ENCODE results near the gene DOHH.

DOHH gene

GRCh38 chr19:3521104-3521445 lies 20.6 kb upstream of the DOHH start:
- no peak for TF ChIP-seq ZNF184 (tag by site-specific recombination; IDR thresholded peaks at IDR 0.05)
- peak; percentile 3; the same call in 1 of the 2 replicates for TF ChIP-seq SCRT2 (tag by site-specific recombination; IDR thresholded peaks at IDR 0.05)
- no peak for TF ChIP-seq KLF9 (tag by site-specific recombination; IDR thresholded peaks at IDR 0.05; ENCODE audit: low read depth)
- no peak for TF ChIP-seq ZNF37A (tag by site-specific recombination; IDR thresholded peaks at IDR 0.05)
- TF ChIP-seq ZNF140 (tag by site-specific recombination; IDR thresholded peaks at IDR 0.05): no peak
- POLR2A ChIA-PET: no interaction called here
- peaks cover 4% of the 10 kb centered on the region; the same call in 1 of the 2 replicates for H3K4me1 ChIP-seq (ENCODE audit: control insufficient read depth, insufficient read depth, low read length)

GRCh38 chr19:3520166-3521103 lies 20.0 kb upstream of the DOHH start:
- H3K27ac ChIP-seq (ENCODE audit: extremely low read depth, low read depth, low read length): no peak overlapping the region
- ChIA-PET CTCF (interaction anchor here (0.6 kb wide), 1 partner anchor 24 kb away, joined by 3 read pairs; no protein-coding TSS in a partner anchor), POLR2A (no interaction called here)
- peaks cover 5 to 80% of the 10 kb centered on the region in 2 experiments; a peak in 1 of 3 replicates for H3K36me3 ChIP-seq (ENCODE audit: control insufficient read depth in 2 of 2, insufficient read depth in 1 of 2, low read length in 2 of 2)
- TF ChIP-seq AEBP2 (tag by site-specific recombination; IDR thresholded peaks at IDR 0.05; ENCODE audit: borderline replicate concordance) (no peak), SCRT1 (tag by site-specific recombination; IDR thresholded peaks at IDR 0.05; ENCODE audit: borderline replicate concordance) (peak; percentile 85), ZNF423 (tag by site-specific recombination; IDR thresholded peaks at IDR 0.05) (no peak), ZNF239 (tag by site-specific recombination; IDR thresholded peaks at IDR 0.05) (no peak), SCRT2 (tag by site-specific recombination; IDR thresholded peaks at IDR 0.05) (peak; percentile 96)
- H3K4me1 ChIP-seq (ENCODE audit: control insufficient read depth, insufficient read depth, low read length): peaks cover 4% of the 10 kb centered on the region; the same call in 1 of the 2 replicates
- no peak overlapping the region for H3K4me3 ChIP-seq (ENCODE audit: low read depth, low read length)
- no peaks in the 10 kb centered on the region for H3K9me3 ChIP-seq (ENCODE audit: control insufficient read depth, insufficient read depth, low read depth, low read length)

More at GRCh38 chr19:3521104-3521445, 20.6 kb upstream of the DOHH start:
- Histone ChIP-seq H3K27ac (ENCODE audit: extremely low read depth, low read depth, low read length) (no peak overlapping the region), H3K9me3 (ENCODE audit: control insufficient read depth, insufficient read depth, low read depth, low read length) (no peaks in the 10 kb centered on the region), H3K4me3 (ENCODE audit: low read depth, low read length) (no peak overlapping the region), H3K36me3 (ENCODE audit: control insufficient read depth in 2 of 2, insufficient read depth in 1 of 2, low read length in 2 of 2) (peaks cover 5 to 82% of the 10 kb centered on the region in 2 experiments; a peak in 1 of 3 replicates)
- CTCF ChIA-PET: interaction anchor here (0.6 to 1.2 kb wide), 4 partner anchors 23 to 234 kb away, joined by 3 to 4 read pairs (median 3); no protein-coding TSS in a partner anchor

- Histone ChIP-seq H3K36me3 (ENCODE audit: control insufficient read depth in 2 of 2, insufficient read depth in 1 of 2, low read length in 2 of 2) (peaks cover 5 to 73% of the 10 kb centered on the region in 2 experiments; a peak in 1 of 3 replicates), H3K4me3 (ENCODE audit: low read depth, low read length) (no peak overlapping the region), H3K27ac (ENCODE audit: extremely low read depth, low read depth, low read length) (no peak overlapping the region), H3K4me1 (ENCODE audit: control insufficient read depth, insufficient read depth, low read length) (peaks cover 4% of the 10 kb centered on the region; the same call in 1 of the 2 replicates), H3K9me3 (ENCODE audit: control insufficient read depth, insufficient read depth, low read depth, low read length) (no peaks in the 10 kb centered on the region)
- CTCF ChIA-PET: interaction anchor here (0.6 kb wide), 1 partner anchor 56 kb away, joined by 3 read pairs; no protein-coding TSS in a partner anchor
- POLR2A ChIA-PET: no interaction called here
- TF ChIP-seq AEBP2 (tag by site-specific recombination; IDR thresholded peaks at IDR 0.05; ENCODE audit: borderline replicate concordance) (no peak), IKZF3 (tag by site-specific recombination; IDR thresholded peaks at IDR 0.05) (no peak), MZF1 (tag by site-specific recombination; IDR thresholded peaks at IDR 0.05; ENCODE audit: borderline replicate concordance) (no peak), ZBTB7A (tag by site-specific recombination; IDR thresholded peaks at IDR 0.05; ENCODE audit: low read depth) (no peak), ZFP69B (tag by site-specific recombination; IDR thresholded peaks at IDR 0.05) (no peak), ZNF26 (tag by site-specific recombination; IDR thresholded peaks at IDR 0.05) (no peak), FEZF1 (tag by site-specific recombination; IDR thresholded peaks at IDR 0.05) (no peak), ZNF223 (tag by site-specific recombination; IDR thresholded peaks at IDR 0.05) (no peak), SP7 (tag by site-specific recombination; IDR thresholded peaks at IDR 0.05) (no peak), KLF7 (tag by site-specific recombination; IDR thresholded peaks at IDR 0.05; ENCODE audit: borderline replicate concordance) (no peak), ZNF362 (tag by site-specific recombination; IDR thresholded peaks at IDR 0.05) (no peak)
Observed at GRCh38 chr19:3519126-3519525, 18.7 kb upstream of the DOHH start.

Measured in HEK293 (cell line).